ENCODE results near the gene NIT2. TPM values are rescaled to one million over a fixed set of nuclear protein-coding genes. Genes with fewer than 3 reads are reported as not detected.

NIT2 gene
- total and polyA plus RNA-seq, 9 of the 15 experiments (the other 6 are each of a cell fraction or from before 2014, with no cell fraction given), result 11.4 to 62.2 (median 22.1) TPM

DNA sequence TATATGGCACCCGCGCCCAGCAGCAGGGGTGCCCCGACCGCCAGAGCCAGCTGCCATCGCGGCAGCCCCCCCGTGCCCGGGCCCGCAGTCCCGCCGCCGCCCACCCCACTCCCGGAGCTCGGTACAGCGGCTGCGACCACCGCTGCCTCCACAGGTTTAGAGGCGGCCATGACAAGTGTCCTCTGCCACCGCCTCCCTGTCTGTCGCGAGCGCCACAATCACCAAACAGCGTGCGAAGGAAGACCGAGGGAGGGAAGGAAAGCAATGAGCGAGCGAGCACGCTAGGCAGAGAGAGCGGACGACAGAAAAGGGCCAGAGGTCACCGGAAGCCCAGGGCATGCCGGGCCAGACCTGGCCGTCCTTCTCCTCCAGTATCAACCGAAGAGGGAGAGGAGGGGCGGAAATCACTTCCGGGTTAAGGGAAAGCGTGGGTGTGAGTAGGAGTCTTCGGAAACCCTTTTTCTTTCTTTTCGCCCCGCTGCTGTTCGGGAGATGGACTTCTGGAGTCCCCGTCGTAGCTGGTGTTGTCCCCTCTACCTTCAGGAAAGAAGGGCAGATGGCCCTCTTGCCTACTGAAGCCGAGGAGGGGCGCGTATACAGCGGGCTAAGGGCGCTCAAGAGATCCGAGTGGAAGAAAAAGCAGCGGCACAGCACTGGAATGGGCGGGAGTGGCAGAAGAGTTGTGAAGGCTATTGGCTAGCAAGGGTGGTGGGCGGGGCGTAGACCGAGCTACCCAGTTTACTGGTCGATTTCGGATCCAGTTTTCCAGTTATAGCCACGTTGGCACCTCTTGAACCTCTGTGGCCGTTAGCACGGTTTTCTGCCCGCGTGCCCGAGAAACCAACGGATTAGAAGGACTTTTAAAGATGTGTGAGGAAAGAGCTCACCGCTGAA, 66.5 kb downstream of the NIT2 start, which contains the start of the genes LNP1 and TOMM70 (continued):
- TF ChIP-seq, protein P1, sequence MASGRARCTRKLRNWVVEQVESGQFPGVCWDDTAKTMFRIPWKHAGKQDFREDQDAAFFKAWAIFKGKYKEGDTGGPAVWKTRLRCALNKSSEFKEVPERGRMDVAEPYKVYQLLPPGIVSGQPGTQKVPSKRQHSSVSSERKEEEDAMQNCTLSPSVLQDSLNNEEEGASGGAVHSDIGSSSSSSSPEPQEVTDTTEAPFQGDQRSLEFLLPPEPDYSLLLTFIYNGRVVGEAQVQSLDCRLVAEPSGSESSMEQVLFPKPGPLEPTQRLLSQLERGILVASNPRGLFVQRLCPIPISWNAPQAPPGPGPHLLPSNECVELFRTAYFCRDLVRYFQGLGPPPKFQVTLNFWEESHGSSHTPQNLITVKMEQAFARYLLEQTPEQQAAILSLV (tag; IDR thresholded peaks at IDR 0.05), result no peak
- TF ChIP-seq, protein P2, sequence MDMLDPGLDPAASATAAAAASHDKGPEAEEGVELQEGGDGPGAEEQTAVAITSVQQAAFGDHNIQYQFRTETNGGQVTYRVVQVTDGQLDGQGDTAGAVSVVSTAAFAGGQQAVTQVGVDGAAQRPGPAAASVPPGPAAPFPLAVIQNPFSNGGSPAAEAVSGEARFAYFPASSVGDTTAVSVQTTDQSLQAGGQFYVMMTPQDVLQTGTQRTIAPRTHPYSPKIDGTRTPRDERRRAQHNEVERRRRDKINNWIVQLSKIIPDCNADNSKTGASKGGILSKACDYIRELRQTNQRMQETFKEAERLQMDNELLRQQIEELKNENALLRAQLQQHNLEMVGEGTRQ (CRISPR knock-in tag; IDR thresholded peaks at IDR 0.05), result no peak
- TF ChIP-seq ELF4 (CRISPR knock-in tag; IDR thresholded peaks at IDR 0.05), result no peak
- TF ChIP-seq BRD4 (IDR thresholded peaks at IDR 0.05), result no peak
- peak in 1 of 2 experiments; percentile 78; a peak in 2 of 4 replicates for TF ChIP-seq SIN3A (IDR thresholded peaks at IDR 0.05; ENCODE audit: borderline replicate concordance in 2 of 2, control insufficient read depth in 1 of 2, low read depth in 2 of 2, low read length in 2 of 2)
- TF ChIP-seq OTX1 (CRISPR knock-in tag; IDR thresholded peaks at IDR 0.05), result no peak
- TF ChIP-seq, protein P3, sequence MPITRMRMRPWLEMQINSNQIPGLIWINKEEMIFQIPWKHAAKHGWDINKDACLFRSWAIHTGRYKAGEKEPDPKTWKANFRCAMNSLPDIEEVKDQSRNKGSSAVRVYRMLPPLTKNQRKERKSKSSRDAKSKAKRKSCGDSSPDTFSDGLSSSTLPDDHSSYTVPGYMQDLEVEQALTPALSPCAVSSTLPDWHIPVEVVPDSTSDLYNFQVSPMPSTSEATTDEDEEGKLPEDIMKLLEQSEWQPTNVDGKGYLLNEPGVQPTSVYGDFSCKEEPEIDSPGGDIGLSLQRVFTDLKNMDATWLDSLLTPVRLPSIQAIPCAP (CRISPR knock-in tag; IDR thresholded peaks at IDR 0.05; ENCODE audit: borderline replicate concordance), result no peak
- no peak for TF ChIP-seq RAD21 (CRISPR knock-in tag; conservative IDR thresholded peaks at IDR 0.05 in 1 of 2, IDR thresholded peaks at IDR 0.05 in 1 of 2)
- TF ChIP-seq ZNF146 (CRISPR knock-in tag; IDR thresholded peaks at IDR 0.05; ENCODE audit: unreplicated experiment), result no peak
- TF ChIP-seq CREBBP (IDR thresholded peaks at IDR 0.05; ENCODE audit: low read depth, low read length), result no peak
- no peak for TF ChIP-seq BCL6 (CRISPR knock-in tag; IDR thresholded peaks at IDR 0.05)
- no peak for TF ChIP-seq CEBPG (CRISPR knock-in tag; IDR thresholded peaks at IDR 0.05)
- TF ChIP-seq CEBPG (tag; conservative IDR thresholded peaks at IDR 0.05 in 1 of 2, IDR thresholded peaks at IDR 0.05 in 1 of 2), result no peak
- TF ChIP-seq, protein P4, sequence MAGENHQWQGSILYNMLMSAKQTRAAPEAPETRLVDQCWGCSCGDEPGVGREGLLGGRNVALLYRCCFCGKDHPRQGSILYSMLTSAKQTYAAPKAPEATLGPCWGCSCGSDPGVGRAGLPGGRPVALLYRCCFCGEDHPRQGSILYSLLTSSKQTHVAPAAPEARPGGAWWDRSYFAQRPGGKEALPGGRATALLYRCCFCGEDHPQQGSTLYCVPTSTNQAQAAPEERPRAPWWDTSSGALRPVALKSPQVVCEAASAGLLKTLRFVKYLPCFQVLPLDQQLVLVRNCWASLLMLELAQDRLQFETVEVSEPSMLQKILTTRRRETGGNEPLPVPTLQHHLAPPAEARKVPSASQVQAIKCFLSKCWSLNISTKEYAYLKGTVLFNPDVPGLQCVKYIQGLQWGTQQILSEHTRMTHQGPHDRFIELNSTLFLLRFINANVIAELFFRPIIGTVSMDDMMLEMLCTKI (IDR thresholded peaks at IDR 0.05; ENCODE audit: partially characterized antibody), result no peak
- TF ChIP-seq ZZZ3 (IDR thresholded peaks at IDR 0.05), result no peak
- TF ChIP-seq MXI1 (IDR thresholded peaks at IDR 0.05; ENCODE audit: low read depth, low read length), result 0 out of 2 replicates have a peak, but pooled peaks have one; percentile 37
- TF ChIP-seq SMARCA5 (IDR thresholded peaks at IDR 0.05), result no peak
- TF ChIP-seq, protein P5, sequence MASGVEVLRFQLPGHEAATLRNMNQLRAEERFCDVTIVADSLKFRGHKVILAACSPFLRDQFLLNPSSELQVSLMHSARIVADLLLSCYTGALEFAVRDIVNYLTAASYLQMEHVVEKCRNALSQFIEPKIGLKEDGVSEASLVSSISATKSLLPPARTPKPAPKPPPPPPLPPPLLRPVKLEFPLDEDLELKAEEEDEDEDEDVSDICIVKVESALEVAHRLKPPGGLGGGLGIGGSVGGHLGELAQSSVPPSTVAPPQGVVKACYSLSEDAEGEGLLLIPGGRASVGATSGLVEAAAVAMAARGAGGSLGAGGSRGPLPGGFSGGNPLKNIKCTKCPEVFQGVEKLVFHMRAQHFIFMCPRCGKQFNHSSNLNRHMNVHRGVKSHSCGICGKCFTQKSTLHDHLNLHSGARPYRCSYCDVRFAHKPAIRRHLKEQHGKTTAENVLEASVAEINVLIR (CRISPR knock-in tag; IDR thresholded peaks at IDR 0.05), result no peak
- peak; percentile 48; the same call in 1 of the 2 replicates for TF ChIP-seq CREM (IDR thresholded peaks at IDR 0.05; ENCODE audit: low read depth)
- no peak for TF ChIP-seq ZNF384 (IDR thresholded peaks at IDR 0.05; ENCODE audit: low read depth, low read length)
- TF ChIP-seq SAFB (IDR thresholded peaks at IDR 0.05; ENCODE audit: borderline replicate concordance, low read depth, low read length), result no peak
- no peak for TF ChIP-seq RUNX1 (IDR thresholded peaks at IDR 0.05; ENCODE audit: low read depth)
- no peak for TF ChIP-seq DACH1 (IDR thresholded peaks at IDR 0.05; ENCODE audit: partially characterized antibody)
- no peak for TF ChIP-seq KLF13 (tag; IDR thresholded peaks at IDR 0.05; ENCODE audit: borderline replicate concordance, low read depth)
